ENCODE data around the gene GABRB1.
A peak's percentile ranks its signal among the peaks of the same experiment; 100 is the strongest.
"Not testable (repeated sequence)": the region's sequence is repeated elsewhere in the genome, so short reads cannot be mapped to it uniquely, and the experiment has no call there.

The GABRB1 gene

GRCh38 chr4:47326025-47326424 is 294.7 kb downstream of the GABRB1 start:
- DNase-seq: no peak

GRCh38 chr4:47330866-47331265 is 299.5 kb downstream of the GABRB1 start:
- DNase-seq: no peak

- DNase-seq: no peak
These were observed 303.3 kb downstream of the GABRB1 start for GRCh38 chr4:47334652-47335051.

GRCh38 chr4:47337893-47338292 is 306.5 kb downstream of the GABRB1 start:
- no peak for DNase-seq

- DNase-seq: no peak
These were observed 309.5 kb downstream of the GABRB1 start for GRCh38 chr4:47340914-47341313.

GRCh38 chr4:47342796-47343195 is 311.4 kb downstream of the GABRB1 start:
- no peak for DNase-seq

- DNase-seq: no peak
These were observed 318.0 kb downstream of the GABRB1 start for GRCh38 chr4:47349326-47349725.

GRCh38 chr4:47355568-47355967 is 324.2 kb downstream of the GABRB1 start:
- DNase-seq: no peak

- no peak for DNase-seq
These were observed 328.5 kb downstream of the GABRB1 start for GRCh38 chr4:47359891-47360290.

GRCh38 chr4:47367761-47368160 is 336.4 kb downstream of the GABRB1 start:
- peak; percentile 97 for DNase-seq

GRCh38 chr4:47368211-47368610 is 336.8 kb downstream of the GABRB1 start:
- peak; percentile 97 for DNase-seq

- DNase-seq: peak; percentile 65
These were observed 341.2 kb downstream of the GABRB1 start for GRCh38 chr4:47372561-47372960.

- peak; percentile 96 for DNase-seq
These were observed 341.8 kb downstream of the GABRB1 start for GRCh38 chr4:47373174-47373573.

- no peak for DNase-seq
These were observed 342.3 kb downstream of the GABRB1 start for GRCh38 chr4:47373709-47374108.

GRCh38 chr4:47374477-47374876 is 343.1 kb downstream of the GABRB1 start:
- DNase-seq: no peak

- not testable (repeated sequence) for DNase-seq
These were observed 346.7 kb downstream of the GABRB1 start for GRCh38 chr4:47378021-47378530.

GRCh38 chr4:47381172-47381571 is 349.8 kb downstream of the GABRB1 start:
- DNase-seq: no peak

- DNase-seq: no peak
These were observed 351.5 kb downstream of the GABRB1 start for GRCh38 chr4:47382846-47383360.

- DNase-seq: peak; percentile 47
These were observed 352.6 kb downstream of the GABRB1 start for GRCh38 chr4:47383829-47384427.

- no peak for DNase-seq
These were observed 354.8 kb downstream of the GABRB1 start for GRCh38 chr4:47386146-47386545.

GRCh38 chr4:47386561-47387235 is 355.3 kb downstream of the GABRB1 start:
- DNase-seq: peak; percentile 28

- DNase-seq: no peak
These were observed 359.2 kb downstream of the GABRB1 start for GRCh38 chr4:47390428-47391125.

GRCh38 chr4:47391256-47391655 is 359.9 kb downstream of the GABRB1 start:
- no peak for DNase-seq

GRCh38 chr4:47406408-47406807 is 375.0 kb downstream of the GABRB1 start:
- DNase-seq: peak; percentile 33
